ENCODE data around the gene RASA2.

Gene RASA2

GRCh38 chr3:141538568-141539240 is 51.9 kb downstream of the RASA2 start:
- no peak overlapping the region for H3K4me3 Mint-ChIP-seq
- H3K27ac Mint-ChIP-seq = peak overlapping the region in 1 of 2 donors; percentile 13
- peaks cover 5 to 7% of the 10 kb centered on the region in 2 donors for H3K9me3 Mint-ChIP-seq
- no peaks in the 10 kb centered on the region for H3K27me3 Mint-ChIP-seq
- DNase-seq (no peak), ATAC-seq (replicated peaks) (no peak)
- peaks cover 50% of the 10 kb centered on the region for H3K36me3 Mint-ChIP-seq (ENCODE audit: insufficient read depth)
- H3K4me1 Mint-ChIP-seq (ENCODE audit: low read depth in 2 of 2) = peaks cover 13 to 46% of the 10 kb centered on the region in 2 donors

- H3K9me3 Mint-ChIP-seq = peaks cover 7% of the 10 kb centered on the region in 2 donors
- no peak overlapping the region for H3K4me3 Mint-ChIP-seq
- H3K4me1 Mint-ChIP-seq (ENCODE audit: low read depth in 2 of 2) = peaks cover 17 to 48% of the 10 kb centered on the region in 2 donors
- H3K36me3 Mint-ChIP-seq (ENCODE audit: insufficient read depth) = peaks cover 55% of the 10 kb centered on the region
- H3K27me3 Mint-ChIP-seq = no peaks in the 10 kb centered on the region
- DNase-seq (no peak), ATAC-seq (replicated peaks) (no peak)
- peak overlapping the region; percentile 53 to 72 for H3K27ac Mint-ChIP-seq
Measured at GRCh38 chr3:141539431-141540187, 52.8 kb downstream of the RASA2 start.

GRCh38 chr3:141540531-141540930 is 53.7 kb downstream of the RASA2 start:
- Mint-ChIP-seq H3K9me3 (peaks cover 4 to 7% of the 10 kb centered on the region in 2 donors), H3K27me3 (no peaks in the 10 kb centered on the region), H3K4me1 (ENCODE audit: low read depth in 2 of 2) (peaks cover 21 to 53% of the 10 kb centered on the region in 2 donors), H3K27ac (peak overlapping the region; percentile 53 to 72), H3K36me3 (ENCODE audit: insufficient read depth) (peaks cover 55% of the 10 kb centered on the region), H3K4me3 (no peak overlapping the region)
- DNase-seq = no peak
- no peak for ATAC-seq (replicated peaks)

- Mint-ChIP-seq H3K4me1 (ENCODE audit: low read depth in 2 of 2) (peaks cover 33 to 63% of the 10 kb centered on the region in 2 donors), H3K36me3 (ENCODE audit: insufficient read depth) (peaks cover 48% of the 10 kb centered on the region), H3K27ac (peak overlapping the region; percentile 38 to 76), H3K4me3 (peak overlapping the region in 1 of 2 donors; percentile 43), H3K27me3 (no peaks in the 10 kb centered on the region), H3K9me3 (peaks cover 3 to 7% of the 10 kb centered on the region in 2 donors)
- peak; percentile 17 for ATAC-seq (replicated peaks)
- no peak for DNase-seq
Measured at GRCh38 chr3:141542202-141542969, 55.6 kb downstream of the RASA2 start.

DNA sequence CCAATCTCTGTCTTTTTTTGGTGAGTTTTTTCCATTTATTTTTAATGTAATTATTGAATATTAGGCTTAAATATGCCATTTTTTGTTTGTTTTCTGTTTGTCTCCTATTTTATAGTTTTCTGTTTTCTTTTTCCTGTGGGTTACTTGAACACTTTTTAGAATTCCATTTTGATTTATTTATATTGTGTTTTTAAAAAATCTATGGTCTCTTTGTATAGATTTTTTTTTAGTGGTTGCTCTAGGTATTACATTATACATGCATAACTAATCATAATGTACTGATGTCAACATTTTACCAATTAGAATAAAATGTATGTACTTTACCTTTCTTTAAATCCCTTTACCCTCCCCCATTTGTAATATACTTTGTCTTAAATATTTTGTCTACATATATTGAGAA is 56.2 kb downstream of the RASA2 start:
- ATAC-seq (replicated peaks) = no peak
- DNase-seq = no peak
- Mint-ChIP-seq H3K4me1 (ENCODE audit: low read depth in 2 of 2) (peaks cover 38 to 69% of the 10 kb centered on the region in 2 donors), H3K9me3 (peaks cover 3 to 7% of the 10 kb centered on the region in 2 donors), H3K36me3 (ENCODE audit: insufficient read depth) (peaks cover 46% of the 10 kb centered on the region), H3K27ac (peak overlapping the region; percentile 38 to 76), H3K27me3 (no peaks in the 10 kb centered on the region), H3K4me3 (peak overlapping the region in 1 of 2 donors; percentile 43)

GRCh38 chr3:141544697-141545096 is 57.9 kb downstream of the RASA2 start:
- DNase-seq (peak in 2 of 3 experiments; percentile 14 to 21), ATAC-seq (replicated peaks) (peak; percentile 94)
- H3K27ac Mint-ChIP-seq = peak overlapping the region; percentile 23 to 81
- H3K9me3 Mint-ChIP-seq = peaks cover 3 to 7% of the 10 kb centered on the region in 2 donors
- peak overlapping the region; percentile 58 to 63 for H3K4me3 Mint-ChIP-seq
- no peaks in the 10 kb centered on the region for H3K27me3 Mint-ChIP-seq
- peaks cover 43 to 74% of the 10 kb centered on the region in 2 donors for H3K4me1 Mint-ChIP-seq (ENCODE audit: low read depth in 2 of 2)
- peaks cover 45% of the 10 kb centered on the region for H3K36me3 Mint-ChIP-seq (ENCODE audit: insufficient read depth)

GRCh38 chr3:141546081-141546480 is 59.3 kb downstream of the RASA2 start:
- Mint-ChIP-seq H3K4me1 (ENCODE audit: low read depth in 2 of 2) (peaks cover 48 to 79% of the 10 kb centered on the region in 2 donors), H3K9me3 (peaks cover 3 to 7% of the 10 kb centered on the region in 2 donors), H3K27me3 (no peaks in the 10 kb centered on the region), H3K27ac (peak overlapping the region; percentile 32 to 42), H3K36me3 (ENCODE audit: insufficient read depth) (peaks cover 57% of the 10 kb centered on the region), H3K4me3 (peak overlapping the region in 1 of 2 donors; percentile 46)
- DNase-seq (no peak), ATAC-seq (replicated peaks) (no peak)

DNA sequence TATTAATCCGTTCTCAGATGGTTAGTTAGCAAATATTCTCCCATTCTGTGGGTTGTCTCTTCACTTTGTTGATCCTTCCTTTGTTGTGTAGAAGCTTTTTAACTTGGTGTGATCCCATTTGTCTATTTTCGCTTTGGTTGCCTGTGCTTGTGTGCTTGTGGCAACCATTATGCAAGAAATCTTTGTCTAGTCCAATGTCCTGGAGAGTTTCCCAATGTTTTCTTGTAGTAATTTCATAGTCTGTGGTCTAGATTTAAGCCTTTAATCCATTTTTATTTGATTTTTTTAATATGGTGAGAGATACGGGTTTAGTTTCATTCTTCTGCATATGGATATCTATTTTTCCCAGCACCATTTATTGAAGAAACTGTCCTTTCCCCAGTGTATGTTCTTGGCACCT is 59.8 kb downstream of the RASA2 start:
- peaks cover 48 to 82% of the 10 kb centered on the region in 2 donors for H3K4me1 Mint-ChIP-seq (ENCODE audit: low read depth in 2 of 2)
- peaks cover 55% of the 10 kb centered on the region for H3K36me3 Mint-ChIP-seq (ENCODE audit: insufficient read depth)
- H3K27ac Mint-ChIP-seq = peak overlapping the region in 1 of 2 donors; percentile 32
- ATAC-seq (replicated peaks) (no peak), DNase-seq (no peak)
- H3K9me3 Mint-ChIP-seq = peaks cover 3 to 7% of the 10 kb centered on the region in 2 donors
- H3K27me3 Mint-ChIP-seq = no peaks in the 10 kb centered on the region
- H3K4me3 Mint-ChIP-seq = no peak overlapping the region

DNA sequence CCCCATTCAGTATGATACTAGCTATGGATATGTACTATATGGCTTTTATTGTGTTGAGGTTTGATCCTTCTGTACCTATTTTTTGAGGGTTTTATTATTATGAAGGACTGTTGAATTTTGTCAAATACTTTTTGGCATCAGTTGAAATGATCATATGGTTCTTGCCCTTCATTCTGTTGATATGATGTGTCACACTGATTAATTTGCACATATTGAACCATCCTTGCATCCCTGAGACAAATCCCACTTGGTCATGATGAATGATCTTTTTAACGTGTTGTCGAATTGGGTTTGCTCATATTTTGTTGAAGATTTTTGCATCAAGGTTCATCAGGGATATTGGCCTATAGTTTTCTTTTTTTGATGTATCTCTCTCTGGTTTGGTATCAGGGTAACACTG is 61.0 kb downstream of the RASA2 start:
- H3K9me3 Mint-ChIP-seq = peaks cover 3 to 7% of the 10 kb centered on the region in 2 donors
- no peak for ATAC-seq (replicated peaks)
- H3K4me3 Mint-ChIP-seq = no peak overlapping the region
- H3K27me3 Mint-ChIP-seq = no peaks in the 10 kb centered on the region
- no peak for DNase-seq
- H3K27ac Mint-ChIP-seq = peak overlapping the region in 1 of 2 donors; percentile 7
- peaks cover 45% of the 10 kb centered on the region for H3K36me3 Mint-ChIP-seq (ENCODE audit: insufficient read depth)
- H3K4me1 Mint-ChIP-seq (ENCODE audit: low read depth in 2 of 2) = peaks cover 47 to 79% of the 10 kb centered on the region in 2 donors

- Mint-ChIP-seq H3K27me3 (no peaks in the 10 kb centered on the region), H3K4me1 (ENCODE audit: low read depth in 2 of 2) (peaks cover 36 to 56% of the 10 kb centered on the region in 2 donors), H3K9me3 (no peaks in the 10 kb centered on the region), H3K27ac (peak overlapping the region; percentile 53 to 79), H3K4me3 (peak overlapping the region in 1 of 2 donors; percentile 54), H3K36me3 (ENCODE audit: insufficient read depth) (peaks cover 33% of the 10 kb centered on the region)
- no peak for DNase-seq
- ATAC-seq (replicated peaks) = no peak
Measured at GRCh38 chr3:141550926-141551665, 64.3 kb downstream of the RASA2 start.

DNA sequence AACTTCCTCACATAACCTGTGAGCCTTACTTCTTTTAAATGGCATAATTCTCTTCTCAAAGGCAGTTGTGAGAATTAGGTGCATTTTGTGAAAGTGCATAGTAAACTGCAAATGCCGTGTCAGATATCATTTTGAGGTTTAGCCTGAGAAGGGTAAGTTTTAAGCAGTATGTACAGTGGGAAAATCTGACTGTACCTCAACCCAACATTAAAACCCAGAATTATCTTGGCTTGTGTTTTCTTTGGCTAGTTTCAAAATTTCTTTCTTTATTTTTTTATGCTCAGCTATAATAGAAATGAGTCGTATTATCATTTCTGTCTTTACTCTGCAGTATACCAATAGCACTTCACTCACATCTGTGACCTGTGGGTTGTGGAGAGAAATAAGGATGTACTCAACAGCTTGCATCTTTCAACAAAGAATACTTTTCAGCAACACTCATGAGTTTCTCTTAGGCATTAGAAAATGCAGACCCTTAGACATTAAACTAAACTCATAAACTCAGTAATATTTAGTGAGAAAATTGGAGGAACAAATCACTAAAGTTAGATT is 65.7 kb downstream of the RASA2 start:
- Mint-ChIP-seq H3K4me3 (peak overlapping the region; percentile 13 to 53), H3K36me3 (ENCODE audit: insufficient read depth) (peaks cover 27% of the 10 kb centered on the region), H3K27ac (peak overlapping the region; percentile 28 to 42), H3K9me3 (no peaks in the 10 kb centered on the region), H3K27me3 (no peaks in the 10 kb centered on the region), H3K4me1 (ENCODE audit: low read depth in 2 of 2) (peaks cover 29 to 44% of the 10 kb centered on the region in 2 donors)
- DNase-seq = no peak
- peak; percentile 23 for ATAC-seq (replicated peaks)

GRCh38 chr3:141553055-141553454 is 66.2 kb downstream of the RASA2 start:
- ATAC-seq (replicated peaks) = peak; percentile 96
- H3K4me1 Mint-ChIP-seq (ENCODE audit: low read depth in 2 of 2) = peaks cover 23 to 39% of the 10 kb centered on the region in 2 donors
- H3K27ac Mint-ChIP-seq = peak overlapping the region; percentile 28 to 42
- no peaks in the 10 kb centered on the region for H3K27me3 Mint-ChIP-seq
- no peaks in the 10 kb centered on the region for H3K9me3 Mint-ChIP-seq
- DNase-seq = peak; percentile 9 to 21 (median 12)
- peaks cover 23% of the 10 kb centered on the region for H3K36me3 Mint-ChIP-seq (ENCODE audit: insufficient read depth)
- H3K4me3 Mint-ChIP-seq = peak overlapping the region; percentile 13 to 53

Data from effector memory CD8-positive, alpha-beta T cell (primary cell).